GM21367 (cell line): Measurements from ENCODE around the gene POLE3.
"Not testable (repeated sequence)": the region's sequence is repeated elsewhere in the genome, so short reads cannot be mapped to it uniquely, and the experiment has no call there.

Experiments used
- ATAC-seq: cut with Tn5 transposase; IDR thresholded peaks from one replicate; pipeline ENCODE4 v1.9.1; 2021; ENCODE audit not compliant: unreplicated experiment

Gene POLE3

GRCh38 chr9:113379094-113379828 lies 31.2 kb downstream of the POLE3 start:
- ATAC-seq: not testable (repeated sequence)

GRCh38 chr9:113376634-113377567 lies 33.6 kb downstream of the POLE3 start, which contains the start of gene HDHD3:
HDHD3 (minus strand) TSS chr9:113376986; CDS start chr9:113374354, 2,632 bp downstream.
- peak; percentile 61 for ATAC-seq

GRCh38 chr9:113375057-113376023 lies 35.1 kb downstream of the POLE3 start:
- ATAC-seq: no peak

GRCh38 chr9:113373676-113374392 lies 36.6 kb downstream of the POLE3 start:
- ATAC-seq: no peak

- no peak for ATAC-seq
These were observed 37.2 kb downstream of the POLE3 start for GRCh38 chr9:113373256-113373655.

DNA sequence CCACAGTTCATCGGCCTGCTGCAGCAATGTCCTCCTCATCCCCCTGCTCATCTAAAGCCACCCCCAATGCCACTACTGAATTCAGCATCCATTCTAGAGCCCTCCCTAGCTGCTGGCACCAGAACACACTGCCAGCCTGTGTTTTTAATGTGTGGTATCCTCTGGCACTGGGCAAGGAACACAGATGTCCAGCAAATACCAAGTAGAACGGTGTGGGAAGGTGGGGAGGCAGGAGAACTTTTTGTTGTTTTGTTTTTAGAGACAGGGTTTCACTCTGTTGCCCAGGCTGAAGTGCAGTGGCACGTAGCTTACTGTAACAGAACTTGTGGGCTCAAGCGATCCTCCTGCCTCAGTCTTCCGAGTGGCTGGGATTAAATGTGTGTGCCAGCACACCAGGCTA lies 38.4 kb downstream of the POLE3 start:
- no peak for ATAC-seq

- no peak for ATAC-seq
These were observed 39.6 kb downstream of the POLE3 start for GRCh38 chr9:113370806-113371325.

DNA sequence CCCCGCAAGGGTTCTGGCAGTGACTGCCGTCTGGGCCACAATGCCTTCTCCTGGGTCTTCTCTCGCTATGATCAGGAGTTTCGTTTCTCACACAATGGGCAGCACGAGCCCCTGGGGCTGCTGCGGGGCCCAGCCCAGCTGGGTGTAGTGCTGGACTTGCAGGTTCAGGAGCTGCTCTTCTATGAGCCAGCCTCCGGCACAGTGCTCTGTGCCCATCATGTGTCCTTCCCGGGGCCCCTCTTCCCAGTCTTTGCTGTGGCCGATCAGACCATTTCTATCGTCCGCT lies 40.7 kb downstream of the POLE3 start:
- ATAC-seq: no peak

DNA sequence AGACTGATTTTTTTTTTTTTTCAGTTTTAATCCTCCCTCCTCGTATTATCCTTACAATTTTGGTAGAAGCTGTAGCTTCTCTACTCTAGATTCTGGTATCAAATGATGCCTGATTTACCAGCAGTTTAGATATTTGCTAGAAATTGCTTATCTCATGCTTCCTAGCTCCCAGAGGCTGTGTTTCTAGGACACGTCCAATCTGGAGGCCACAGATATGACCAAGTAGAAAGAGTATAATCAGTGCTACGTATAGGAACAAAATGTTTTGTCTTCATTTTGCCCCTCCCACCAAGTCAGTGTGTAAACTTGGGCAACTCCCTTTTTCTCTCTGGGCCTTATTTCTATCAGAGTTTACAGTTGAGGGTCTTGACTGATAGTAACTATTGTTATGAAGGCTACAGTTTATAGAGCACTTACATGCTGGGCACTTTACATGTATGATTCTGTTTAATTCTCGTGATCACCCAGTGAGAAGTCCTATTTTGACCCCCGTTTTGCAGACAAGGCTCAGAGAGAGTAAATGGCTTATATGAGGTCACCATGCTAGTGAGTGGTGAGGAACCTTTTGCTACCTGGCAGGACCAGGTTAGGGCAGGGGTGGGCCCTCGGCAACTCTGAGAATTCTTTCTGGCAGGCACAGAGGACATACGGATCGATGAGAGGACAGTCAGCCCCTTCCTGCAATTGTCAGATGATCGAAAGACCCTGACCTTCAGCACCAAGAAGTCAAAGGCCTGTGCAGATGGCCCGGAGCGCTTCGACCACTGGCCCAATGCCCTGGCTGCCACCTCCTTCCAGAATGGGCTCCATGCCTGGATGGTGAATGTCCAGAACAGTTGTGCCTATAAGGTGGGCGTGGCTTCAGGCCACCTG lies 41.3 kb downstream of the POLE3 start:
- ATAC-seq: no peak

DNA sequence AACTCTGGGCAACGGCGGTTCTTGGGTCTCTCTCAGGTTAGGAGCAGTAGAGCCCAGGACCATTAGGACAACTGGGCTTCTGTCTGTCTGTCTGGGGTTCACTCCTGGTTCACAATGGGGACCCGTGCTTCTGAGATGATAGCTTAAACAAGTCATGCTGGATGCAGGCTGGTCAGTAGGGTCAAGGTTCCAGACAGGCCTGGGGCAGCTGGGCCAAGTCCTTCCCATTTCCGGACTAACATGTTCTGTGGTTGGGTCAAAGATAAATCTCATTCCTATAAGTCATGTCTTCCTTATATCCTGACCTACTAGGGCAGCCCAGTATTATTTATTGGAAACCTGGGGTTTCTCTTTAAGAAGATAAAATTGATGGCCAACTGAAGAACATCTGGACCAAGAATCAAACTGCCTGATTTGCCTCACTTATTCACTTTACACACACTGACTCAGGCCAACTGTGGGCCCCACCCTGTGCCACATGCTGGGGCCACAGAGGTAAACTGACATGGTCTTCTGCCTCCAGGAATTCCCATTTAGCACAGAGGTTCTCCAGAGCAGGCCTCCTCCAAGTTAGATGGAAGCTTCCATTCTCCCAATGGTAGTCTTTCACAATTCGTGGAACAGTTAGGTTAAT lies 42.0 kb downstream of the POLE3 start:
- ATAC-seq: no peak

- not testable (repeated sequence) for ATAC-seq
These were observed 44.8 kb downstream of the POLE3 start for GRCh38 chr9:113365652-113366051.

DNA sequence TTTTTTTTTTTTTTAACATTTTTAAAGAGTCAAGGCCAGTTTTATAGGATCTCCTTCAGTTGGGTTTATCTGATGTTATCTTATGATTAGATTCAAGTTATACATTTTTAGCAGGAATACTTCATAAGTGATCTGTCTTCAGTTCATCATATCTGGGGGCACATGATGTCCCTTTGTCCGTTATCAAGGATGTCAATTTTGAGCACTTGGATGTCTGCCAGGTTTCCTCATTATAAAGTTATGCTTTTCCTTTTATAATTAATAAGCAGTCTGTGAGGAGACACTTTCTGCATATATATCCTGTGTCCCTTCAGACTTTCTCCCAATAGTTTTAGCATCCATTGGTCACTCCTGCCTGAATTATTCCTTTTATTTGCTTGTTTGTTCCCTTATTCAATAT lies 45.5 kb downstream of the POLE3 start:
- no peak for ATAC-seq

GRCh38 chr9:113363336-113363735 lies 47.1 kb downstream of the POLE3 start:
- ATAC-seq: no peak

- no peak for ATAC-seq
These were observed 49.0 kb downstream of the POLE3 start for GRCh38 chr9:113361304-113362018.

- ATAC-seq: no peak
These were observed 50.1 kb downstream of the POLE3 start for GRCh38 chr9:113360242-113360842.

DNA sequence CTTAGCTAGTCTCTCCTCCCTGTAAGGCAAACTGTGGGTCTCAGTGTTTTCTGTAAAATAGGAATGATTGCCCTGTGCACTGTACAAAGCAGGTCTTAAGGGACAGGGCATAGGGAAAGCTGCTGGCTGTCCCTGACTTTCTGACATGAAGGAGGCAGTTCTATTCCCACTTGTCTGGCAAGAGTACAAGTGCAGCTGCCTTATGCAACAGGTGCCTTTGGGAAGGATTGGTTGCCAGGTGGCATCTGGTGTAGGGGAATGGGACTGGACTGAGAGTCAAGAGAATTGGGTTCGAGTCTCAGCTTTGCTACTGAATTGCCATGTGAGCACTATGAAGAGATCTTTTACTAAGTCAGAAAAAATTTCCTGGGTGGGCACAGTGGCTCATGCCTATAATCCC lies 51.1 kb downstream of the POLE3 start:
- ATAC-seq: no peak
